GM18511 (cell line): ENCODE data around the gene NTN1.

ENCODE experiments used
- ATAC-seq: cut with Tn5 transposase; IDR thresholded peaks from one replicate; pipeline ENCODE4 v1.9.1; 2021; ENCODE audit warnings: mild to moderate bottlenecking, moderate library complexity; ENCODE audit not compliant: unreplicated experiment

The NTN1 gene

GRCh38 chr17:9004961-9005285 is 16.4 kb upstream of the NTN1 start:
- ATAC-seq, result no peak

- no peak for ATAC-seq
Measured at GRCh38 chr17:9006175-9006767, 15.0 kb upstream of the NTN1 start.

GRCh38 chr17:9007052-9007714 is 14.1 kb upstream of the NTN1 start:
- ATAC-seq, result no peak

GRCh38 chr17:9009096-9009495 is 12.2 kb upstream of the NTN1 start:
- no peak for ATAC-seq

- ATAC-seq, result no peak
Measured at GRCh38 chr17:9009737-9010136, 11.6 kb upstream of the NTN1 start.

- ATAC-seq, result no peak
Measured at GRCh38 chr17:9011001-9011400, 10.3 kb upstream of the NTN1 start.

- no peak for ATAC-seq
Measured at GRCh38 chr17:9016941-9017552, 4.3 kb upstream of the NTN1 start.

- ATAC-seq, result no peak
Measured at GRCh38 chr17:9018726-9019125, 2.6 kb upstream of the NTN1 start.

GRCh38 chr17:9020096-9020823 is 1.1 kb upstream of the NTN1 start:
- no peak for ATAC-seq

- ATAC-seq, result no peak
Measured at GRCh38 chr17:9020824-9021157, 519 bp upstream of the NTN1 start.

- no peak for ATAC-seq
Measured at GRCh38 chr17:9021992-9022572, 772 bp downstream of the NTN1 start.

- no peak for ATAC-seq
Measured at GRCh38 chr17:9022573-9023391, 1.5 kb downstream of the NTN1 start.

GRCh38 chr17:9023392-9024218 is 2.3 kb downstream of the NTN1 start:
- no peak for ATAC-seq

GRCh38 chr17:9024497-9024896 is 3.2 kb downstream of the NTN1 start:
- ATAC-seq, result no peak

- no peak for ATAC-seq
Measured at GRCh38 chr17:9026741-9027140, 5.4 kb downstream of the NTN1 start.

- ATAC-seq, result no peak
Measured at GRCh38 chr17:9028202-9028987, 7.1 kb downstream of the NTN1 start.

GRCh38 chr17:9028988-9029570 is 7.8 kb downstream of the NTN1 start:
- ATAC-seq, result no peak

GRCh38 chr17:9032151-9032550 is 10.8 kb downstream of the NTN1 start:
- no peak for ATAC-seq

GRCh38 chr17:9032583-9032982 is 11.3 kb downstream of the NTN1 start:
- ATAC-seq, result no peak
